ENCODE data around the gene FRMD4A.

GRCh38 chr10:13842117-13842516, 488.6 kb downstream of the FRMD4A start:
- TF ChIP-seq CTCF (IDR thresholded peaks at IDR 0.05; ENCODE audit: borderline replicate concordance, extremely low read depth, low read length, poor library complexity, severe bottlenecking): no peak
- no peak for TF ChIP-seq EZH2 (IDR thresholded peaks at IDR 0.05; ENCODE audit: borderline replicate concordance, low read depth, low read length, severe bottlenecking)
